Right kidney (tissue), 1 donor: ENCODE data around the gene RGS3.

Experiments
- DNase-seq: peaks from one replicate; pipeline ENCODE4 v3.0.0-alpha.2; 2016

The RGS3 gene

DNA sequence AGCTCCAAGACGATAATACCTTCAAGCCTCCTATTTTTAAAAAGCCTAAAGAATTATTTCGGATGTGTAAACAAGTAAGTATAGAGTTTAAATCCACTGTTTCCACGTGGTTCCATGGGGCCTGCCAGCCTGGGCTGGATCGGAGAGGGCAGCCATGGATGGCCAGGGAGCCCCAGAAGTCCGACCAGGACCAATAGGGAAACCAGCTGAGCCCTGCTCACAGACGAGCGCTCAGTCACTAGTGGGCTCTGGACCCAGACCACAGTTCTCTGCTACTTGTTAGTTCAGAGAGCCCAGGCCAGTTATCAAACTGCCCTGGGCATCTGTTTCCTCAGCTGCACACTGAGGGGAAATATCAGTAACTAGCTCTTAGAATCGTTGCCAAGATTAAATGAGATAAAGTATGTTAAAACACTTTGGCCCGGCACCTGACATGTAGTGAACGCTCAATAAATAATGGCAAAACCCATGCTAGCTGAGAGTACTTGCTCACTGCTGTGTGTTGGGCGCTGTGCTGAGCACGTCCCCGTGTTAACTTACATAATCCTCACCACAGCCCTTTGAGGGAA is 124.8 kb downstream of the RGS3 start:
- no peak for DNase-seq

DNA sequence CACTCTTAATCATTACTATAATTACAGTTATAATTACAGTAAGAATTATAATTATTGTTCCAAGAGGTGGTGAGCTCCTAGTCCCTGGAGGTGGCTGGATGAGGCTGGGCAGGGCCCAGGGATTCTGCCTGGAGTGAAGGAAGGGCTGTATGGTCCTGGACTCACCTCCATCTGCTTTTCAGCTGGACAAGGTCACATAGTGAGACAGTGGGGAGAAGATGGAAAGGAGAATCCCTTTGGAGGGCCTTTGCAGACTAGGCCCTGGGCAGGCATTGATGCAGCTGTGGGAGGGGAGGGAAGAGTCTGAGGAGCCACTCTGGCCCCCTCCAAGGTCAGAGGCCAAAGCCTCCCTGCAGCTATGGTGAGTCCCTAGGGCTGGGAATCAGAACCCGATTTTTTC is 125.4 kb downstream of the RGS3 start:
- DNase-seq: no peak

DNA sequence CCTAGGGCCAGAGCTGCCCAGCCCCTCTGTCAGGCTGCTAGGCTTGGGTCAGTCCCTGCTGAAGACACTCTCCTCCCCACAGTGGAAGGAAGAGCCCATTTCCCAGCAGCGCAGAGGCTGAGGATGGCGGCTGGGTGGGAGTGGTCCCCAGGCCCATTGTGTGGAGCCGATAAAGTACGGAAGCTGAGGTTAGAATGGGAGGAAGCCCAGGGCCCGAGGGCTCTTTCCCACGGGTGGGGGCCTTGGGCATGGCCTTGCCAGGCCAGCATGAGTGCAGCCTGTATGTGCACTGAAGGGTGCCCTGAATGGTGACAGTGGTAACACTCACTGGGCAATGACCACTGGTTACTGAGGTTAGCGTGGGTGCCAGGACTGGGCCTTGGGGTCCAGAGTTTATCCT is 125.9 kb downstream of the RGS3 start:
- no peak for DNase-seq

DNA sequence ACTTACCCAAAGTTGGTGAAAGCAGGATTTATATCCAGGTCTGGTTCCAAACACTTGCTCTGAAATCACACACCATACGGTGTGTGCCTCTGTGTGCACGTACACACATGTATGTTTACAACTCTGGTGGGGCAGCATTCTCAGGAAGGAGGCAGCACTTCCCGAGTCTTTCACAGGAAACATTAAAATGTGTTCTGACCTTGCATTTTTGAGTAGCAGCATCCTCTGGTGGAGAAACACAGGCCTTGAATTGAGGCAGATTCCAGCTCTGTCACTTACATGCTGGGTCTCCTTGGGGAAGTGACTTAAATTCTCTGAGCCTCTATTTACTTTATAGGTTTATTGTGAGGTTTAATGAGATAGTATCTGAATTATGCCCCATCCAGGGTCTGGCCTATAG is 126.4 kb downstream of the RGS3 start:
- no peak for DNase-seq

DNA sequence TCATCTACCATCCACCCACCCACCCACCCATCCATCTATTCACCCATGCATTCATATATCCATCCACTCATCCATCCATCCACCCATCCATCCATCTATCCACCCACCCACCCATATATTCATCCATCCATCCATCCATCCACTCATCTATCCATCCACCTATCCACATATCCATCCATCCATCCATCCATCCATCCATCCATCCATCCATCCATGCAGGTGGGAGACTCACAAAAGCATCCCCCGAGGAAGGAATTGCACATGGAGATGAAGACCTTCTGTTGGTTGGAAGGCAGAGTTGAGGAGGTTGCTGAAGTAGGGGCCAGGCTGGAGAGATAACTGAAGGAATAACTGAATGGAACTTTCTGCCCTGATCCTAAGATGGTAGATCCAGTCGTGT is 126.9 kb downstream of the RGS3 start:
- DNase-seq: no peak

- DNase-seq: peak; percentile 64
These were observed 127.7 kb downstream of the RGS3 start for GRCh38 chr9:113590991-113591898.

- DNase-seq: no peak
These were observed 128.5 kb downstream of the RGS3 start for GRCh38 chr9:113591899-113592625.

- no peak for DNase-seq
These were observed 129.5 kb downstream of the RGS3 start for GRCh38 chr9:113592876-113593575.

DNA sequence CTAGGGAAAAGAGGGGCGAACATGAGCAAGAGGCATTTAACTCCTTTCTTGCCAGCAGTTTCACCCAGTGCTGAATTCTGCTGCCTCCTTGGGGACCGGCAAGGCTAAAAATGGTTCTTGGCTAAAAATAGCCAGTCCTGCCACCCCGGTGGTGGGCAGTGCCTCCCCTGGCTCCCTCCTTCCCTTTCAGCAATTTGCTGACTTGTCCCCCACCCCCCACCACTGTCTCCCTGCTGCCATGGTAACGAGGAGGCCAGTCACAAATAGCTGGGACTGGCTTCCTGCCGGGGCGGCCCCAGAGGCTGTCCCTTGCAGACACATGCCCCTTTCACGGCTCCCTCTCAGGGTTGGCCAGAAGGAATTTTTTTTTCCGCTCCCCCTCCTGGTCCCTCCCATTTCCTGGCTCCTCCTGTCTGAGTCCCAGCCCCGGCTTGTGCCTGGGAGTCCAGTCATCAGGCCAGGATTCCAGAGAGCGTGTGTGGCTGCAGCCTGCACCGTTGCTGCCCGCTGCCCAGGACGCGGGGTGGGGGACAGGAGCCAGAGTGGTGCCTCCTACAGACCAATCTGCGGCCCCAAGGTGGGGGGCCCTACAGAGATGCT is 130.3 kb downstream of the RGS3 start:
- DNase-seq: peak; percentile 85

DNA sequence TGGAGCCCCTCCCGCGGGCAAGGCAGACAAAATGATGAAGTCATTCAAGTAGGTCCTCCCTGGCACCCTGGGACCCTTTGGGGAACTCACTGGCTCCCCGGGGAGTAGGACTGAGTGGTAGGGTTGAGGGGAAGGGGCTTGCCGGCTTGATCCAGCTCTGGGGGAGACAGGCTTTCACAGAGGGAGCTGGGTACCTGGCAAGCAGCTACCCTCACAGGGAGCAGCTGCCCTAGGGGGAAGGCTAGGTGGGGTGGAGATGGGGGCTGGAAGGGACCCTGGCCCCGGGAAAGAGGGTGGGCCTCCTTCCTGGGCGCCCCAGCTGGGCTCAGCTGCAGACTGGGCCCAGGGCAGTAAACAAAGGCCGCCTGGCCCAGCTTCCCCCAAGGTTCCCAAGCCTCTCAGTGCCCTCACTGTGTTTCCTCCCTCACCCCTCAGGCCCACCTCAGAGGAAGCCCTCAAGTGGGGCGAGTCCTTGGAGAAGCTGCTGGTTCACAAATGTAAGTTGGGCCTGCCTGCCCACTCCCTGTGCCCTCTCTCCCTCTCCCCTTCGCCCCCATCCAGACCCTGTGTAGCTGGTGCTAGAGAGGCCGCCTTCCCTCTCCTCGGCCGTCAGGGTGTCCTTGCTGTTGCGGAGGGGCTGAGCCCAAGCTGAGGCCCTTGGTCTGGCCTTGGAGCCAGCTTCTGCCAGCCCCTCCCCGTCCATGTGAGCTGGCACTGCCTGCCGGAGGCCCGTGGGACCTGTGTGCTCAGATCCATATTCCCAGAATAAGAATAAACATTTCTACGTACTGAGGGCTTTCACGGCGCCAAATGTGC is 131.2 kb downstream of the RGS3 start:
- peak; percentile 57 for DNase-seq

DNA sequence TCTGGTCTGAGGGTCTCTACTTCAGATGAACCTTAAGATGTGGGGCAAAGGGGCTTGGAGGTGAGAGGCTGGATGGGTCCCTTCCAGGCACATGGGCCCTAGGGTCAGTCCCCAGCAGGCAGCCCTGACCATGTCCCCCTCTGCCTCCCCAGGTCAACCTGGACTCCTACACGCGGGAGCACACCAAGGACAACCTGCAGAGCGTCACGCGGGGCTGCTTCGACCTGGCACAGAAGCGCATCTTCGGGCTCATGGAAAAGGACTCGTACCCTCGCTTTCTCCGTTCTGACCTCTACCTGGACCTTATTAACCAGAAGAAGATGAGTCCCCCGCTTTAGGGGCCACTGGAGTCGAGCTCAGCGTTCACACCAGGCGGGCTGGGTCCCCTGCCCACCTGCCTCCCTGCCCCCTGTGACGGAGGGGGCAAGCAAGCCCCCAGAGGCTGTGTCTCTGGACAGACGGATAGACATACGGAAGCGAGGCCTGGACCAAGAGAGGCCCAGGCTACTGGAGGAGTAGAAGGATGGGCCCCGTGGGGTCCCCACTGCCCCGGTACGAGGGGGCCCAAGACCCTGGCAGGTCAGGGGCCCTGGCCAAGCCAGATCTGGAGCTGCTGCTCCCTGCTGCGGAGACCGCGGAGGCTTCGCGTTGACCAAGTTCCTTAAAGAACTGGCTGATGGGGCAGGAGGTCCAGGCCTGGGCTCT is 133.2 kb downstream of the RGS3 start:
- DNase-seq: no peak

GRCh38 chr9:113597390-113598241 is 134.1 kb downstream of the RGS3 start:
- no peak for DNase-seq

GRCh38 chr9:113598451-113598850 is 134.9 kb downstream of the RGS3 start:
- no peak for DNase-seq

DNA sequence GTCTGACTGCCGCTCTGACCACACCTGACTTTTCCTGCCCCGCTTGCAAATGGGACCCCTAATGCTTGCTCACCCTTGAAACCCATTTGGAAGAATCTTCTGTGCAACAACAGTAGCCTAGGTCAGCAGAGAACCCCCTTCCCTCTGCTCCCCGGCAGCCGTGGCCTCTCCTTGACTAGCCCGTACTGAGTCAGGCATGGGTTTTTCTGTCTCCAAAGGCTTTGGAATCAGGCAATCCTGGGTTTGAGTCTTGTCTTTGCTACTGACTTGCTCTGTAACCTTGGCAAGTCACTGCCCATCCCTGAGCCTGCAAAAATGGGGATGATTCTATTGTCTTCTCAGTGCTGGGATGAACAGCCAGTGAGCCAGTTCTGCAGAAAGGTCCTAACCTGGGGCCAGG is 135.4 kb downstream of the RGS3 start:
- no peak for DNase-seq

GRCh38 chr9:113599646-113600022 is 136.1 kb downstream of the RGS3 start:
- no peak for DNase-seq

- DNase-seq: no peak
These were observed 136.7 kb downstream of the RGS3 start for GRCh38 chr9:113600023-113600823.

GRCh38 chr9:113600871-113601614 is 137.5 kb downstream of the RGS3 start:
- no peak for DNase-seq

GRCh38 chr9:113601656-113602055 is 138.1 kb downstream of the RGS3 start:
- no peak for DNase-seq
